GM23338 (cell line): Measurements from ENCODE around the gene MCU. TPM values are rescaled to one million over a fixed set of nuclear protein-coding genes. Genes with fewer than 3 reads are reported as not detected.

Source experiments
- ATAC-seq: fragments of 200-7000 bp; cut with Tn5 transposase; 3 replicates; pipeline ENCODE4 v1.9.1; 2020
- DNase-seq: peaks from one replicate; pipeline ENCODE4 v3.0.0-alpha.2; 2015; ENCODE audit warnings: low spot score
- H2AFZ ChIP-seq: fragments of 200-600 bp; sonication (generic); 2 replicates; pipeline ENCODE4 v1.8.0; 2016; ENCODE audit warnings: antibody characterized with exemption, mild to moderate bottlenecking, moderate library complexity
- H3F3A ChIP-seq: fragments of 200-600 bp; sonication (generic); replicated peaks from 2 replicates; pipeline ENCODE4 v1.8.0; 2017; ENCODE audit warnings: antibody characterized with exemption, mixed run types, low read depth
- H3K27ac ChIP-seq: fragments of 200-600 bp; sonication (generic); 2 replicates; pipeline ENCODE4 v1.6.1; 2016; ENCODE audit warnings: low read depth
- H3K27me3 ChIP-seq: fragments of 200-600 bp; sonication (generic); 2 replicates; pipeline ENCODE4 v1.8.0; 2016; ENCODE audit warnings: mild to moderate bottlenecking, mixed run types, moderate library complexity; ENCODE audit not compliant: insufficient read depth
- H3K36me3 ChIP-seq: fragments of 200-600 bp; sonication (generic); 2 replicates; pipeline ENCODE4 v1.8.0; 2016; ENCODE audit warnings: mild to moderate bottlenecking; ENCODE audit not compliant: insufficient read depth
- H3K4me1 ChIP-seq: fragments of 200-600 bp; sonication (generic); 2 replicates; pipeline ENCODE4 v1.8.0; 2016; ENCODE audit warnings: mild to moderate bottlenecking, moderate library complexity; ENCODE audit not compliant: insufficient read depth
- H3K4me2 ChIP-seq: fragments of 200-600 bp; sonication (generic); 2 replicates; pipeline ENCODE4 v1.7.1; 2017; ENCODE audit warnings: mixed run types
- H3K4me3 ChIP-seq: fragments of 200-600 bp; sonication (generic); 2 replicates; pipeline ENCODE4 v1.6.1; 2016; ENCODE audit warnings: mixed run types
- H3K79me2 ChIP-seq: fragments of 200-600 bp; sonication (generic); replicated peaks from 2 replicates; pipeline ENCODE4 v1.8.0; 2017; ENCODE audit warnings: mild to moderate bottlenecking; ENCODE audit not compliant: insufficient read depth
- H3K9me2 ChIP-seq: fragments of 200-600 bp; sonication (generic); 2 replicates; pipeline ENCODE4 v1.8.0; 2017; ENCODE audit not compliant: insufficient read depth
- H4K20me1 ChIP-seq: fragments of 200-600 bp; sonication (generic); replicated peaks from 2 replicates; pipeline ENCODE4 v1.8.0; 2017; ENCODE audit warnings: mild to moderate bottlenecking; ENCODE audit not compliant: insufficient read depth
- H3K27ac Mint-ChIP-seq: 2 replicates; pipeline ENCODE4 v1.8.0; 2020; ENCODE audit warnings: inconsistent platforms, mild to moderate bottlenecking, moderate library complexity, mixed read lengths
- H3K27me3 Mint-ChIP-seq: 3 replicates; pipeline ENCODE4 v1.8.0; 2022; ENCODE audit warnings: low read depth, mild to moderate bottlenecking, moderate library complexity, mixed read lengths, inconsistent platforms; ENCODE audit not compliant: insufficient read depth, poor library complexity
- H3K36me3 Mint-ChIP-seq: 3 replicates; pipeline ENCODE4 v1.8.0; 2021; ENCODE audit warnings: low read depth, mild to moderate bottlenecking, inconsistent platforms, moderate library complexity, mixed read lengths
- H3K4me1 Mint-ChIP-seq: 3 replicates; pipeline ENCODE4 v1.8.0; 2020; ENCODE audit warnings: mild to moderate bottlenecking, inconsistent platforms, mixed read lengths
- H3K4me3 Mint-ChIP-seq: 3 replicates; pipeline ENCODE4 v1.8.0; 2021; ENCODE audit warnings: moderate library complexity, mild to moderate bottlenecking, inconsistent platforms, mixed read lengths
- H3K9me3 Mint-ChIP-seq: 3 replicates; pipeline ENCODE4 v1.8.0; 2020; ENCODE audit warnings: moderate library complexity, mild to moderate bottlenecking, inconsistent platforms, mixed read lengths
- EZH2 ChIP-seq: fragments of 200-600 bp; sonication (generic); IDR thresholded peaks from one replicate; pipeline ENCODE4 v1.8.0; 2017; ENCODE audit warnings: antibody characterized with exemption, mild to moderate bottlenecking, low read depth; ENCODE audit not compliant: unreplicated experiment
- NANOG ChIP-seq: IDR thresholded peaks from 2 replicates; pipeline ENCODE4 v1.6.1; 2016; ENCODE audit warnings: antibody characterized with exemption, borderline replicate concordance
- STAT1 ChIP-seq: IDR thresholded peaks from one replicate; pipeline ENCODE4 v1.6.1; 2016; ENCODE audit warnings: antibody characterized with exemption; ENCODE audit not compliant: unreplicated experiment
- ZNF114 ChIP-seq: fragments of 250-450 bp; sonication (Bioruptor Pico); IDR thresholded peaks from 2 replicates; pipeline ENCODE4 v1.5.0; 2020; ENCODE audit warnings: mild to moderate bottlenecking, moderate library complexity
- polyA plus RNA-seq: library from polyadenylated mRNA; unstranded; fragments of >200 nt; fragmentation: Nextera tagmentation; extraction: Ambion mirVana; gene quantifications from 2 replicates; pipeline ENCODE4 v1.2.1, GENCODE V29; 2016
- total RNA-seq: library from RNA; depleted of rRNA; stranded (reverse); fragments of >200 nt; shearing (Covaris generic); gene quantifications from 2 replicates; pipeline ENCODE4 v1.2.3, GENCODE V29; 2014
- TF ChIP-seq, protein P1 (sequence below): fragments of 250-450 bp; sonication (Bioruptor Pico); IDR thresholded peaks from 2 replicates; pipeline ENCODE4 v1.5.0; 2020; ENCODE audit warnings: mild to moderate bottlenecking, moderate library complexity
- TF ChIP-seq, protein P2 (sequence below), 2 experiments: fragments of 200-600 bp in 1 of 2; sonication (generic) in 1 of 2; conservative IDR thresholded peaks; 2 replicates each; pipeline versions ENCODE4 v1.5.1 to v1.6.1; 2016 to 2017; ENCODE audit warnings: antibody characterized with exemption in 2 of 2, low read depth in 2 of 2, mild to moderate bottlenecking in 2 of 2, moderate library complexity in 1 of 2
- TF ChIP-seq, protein P3 (sequence below): IDR thresholded peaks from 2 replicates; pipeline ENCODE4 v1.6.1; 2016; ENCODE audit warnings: antibody characterized with exemption
- TF ChIP-seq, protein P4 (sequence below): IDR thresholded peaks from one replicate; pipeline ENCODE4 v1.6.1; 2018; ENCODE audit warnings: antibody characterized with exemption; ENCODE audit not compliant: unreplicated experiment

MCU gene
- total and polyA plus RNA-seq, 2 experiments from 2014 or later, result 41.8 to 68.2 TPM

DNA sequence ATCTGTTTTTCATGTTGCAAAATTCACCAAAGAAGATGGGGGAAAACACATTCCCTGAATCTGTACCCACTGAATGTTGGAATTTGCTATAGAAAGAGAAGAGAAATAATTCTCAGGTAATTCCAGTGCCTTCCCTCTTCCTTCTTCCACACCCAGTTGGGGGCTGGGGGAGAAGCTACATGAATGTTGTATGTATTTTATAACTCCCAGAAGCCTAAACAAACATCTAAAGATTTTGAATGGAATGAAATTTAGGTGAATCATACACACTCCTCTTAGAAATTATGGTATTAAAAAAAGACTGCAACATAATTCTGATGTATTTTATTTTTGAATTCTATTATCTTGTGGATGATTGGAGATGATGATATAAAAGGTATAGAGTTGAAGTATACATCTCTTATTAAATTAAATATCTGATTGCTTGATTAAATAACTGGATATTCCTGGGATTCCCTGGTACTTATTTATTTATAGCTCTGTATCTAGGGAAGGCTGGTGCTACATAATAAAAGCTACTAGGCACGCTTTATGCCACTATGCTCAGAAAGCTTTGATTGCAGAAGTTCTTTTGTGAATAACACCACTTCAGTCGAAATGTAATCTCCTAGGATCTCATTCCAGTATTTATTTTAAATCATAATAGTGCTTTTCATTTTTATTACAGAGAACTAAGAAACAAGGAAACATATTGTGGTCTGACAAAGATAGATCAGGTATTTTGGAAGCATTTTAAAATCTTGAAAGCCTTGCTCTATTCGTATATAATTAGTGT, 98.5 kb downstream of the MCU start:
- H3K4me1 ChIP-seq, result peaks cover 56% of the 10 kb centered on the region
- H3K9me2 ChIP-seq, result no peaks in the 10 kb centered on the region
- H2AFZ ChIP-seq, result no peak overlapping the region
- no peak overlapping the region for H3K4me3 ChIP-seq
- no peaks in the 10 kb centered on the region for H3K27me3 ChIP-seq
- DNase-seq (no peak), ATAC-seq (no peak)
- Mint-ChIP-seq H3K27ac (0 out of 2 replicates have a peak overlapping the region, but pooled peaks have one; percentile 17), H3K9me3 (no peaks in the 10 kb centered on the region), H3K4me1 (peaks cover 67% of the 10 kb centered on the region), H3K27me3 (no peaks in the 10 kb centered on the region), H3K36me3 (no peaks in the 10 kb centered on the region), H3K4me3 (no peak overlapping the region)
- TF ChIP-seq NANOG, result no peak
- TF ChIP-seq ZNF114, result no peak
- no peak for TF ChIP-seq EZH2
- TF ChIP-seq, protein P1, sequence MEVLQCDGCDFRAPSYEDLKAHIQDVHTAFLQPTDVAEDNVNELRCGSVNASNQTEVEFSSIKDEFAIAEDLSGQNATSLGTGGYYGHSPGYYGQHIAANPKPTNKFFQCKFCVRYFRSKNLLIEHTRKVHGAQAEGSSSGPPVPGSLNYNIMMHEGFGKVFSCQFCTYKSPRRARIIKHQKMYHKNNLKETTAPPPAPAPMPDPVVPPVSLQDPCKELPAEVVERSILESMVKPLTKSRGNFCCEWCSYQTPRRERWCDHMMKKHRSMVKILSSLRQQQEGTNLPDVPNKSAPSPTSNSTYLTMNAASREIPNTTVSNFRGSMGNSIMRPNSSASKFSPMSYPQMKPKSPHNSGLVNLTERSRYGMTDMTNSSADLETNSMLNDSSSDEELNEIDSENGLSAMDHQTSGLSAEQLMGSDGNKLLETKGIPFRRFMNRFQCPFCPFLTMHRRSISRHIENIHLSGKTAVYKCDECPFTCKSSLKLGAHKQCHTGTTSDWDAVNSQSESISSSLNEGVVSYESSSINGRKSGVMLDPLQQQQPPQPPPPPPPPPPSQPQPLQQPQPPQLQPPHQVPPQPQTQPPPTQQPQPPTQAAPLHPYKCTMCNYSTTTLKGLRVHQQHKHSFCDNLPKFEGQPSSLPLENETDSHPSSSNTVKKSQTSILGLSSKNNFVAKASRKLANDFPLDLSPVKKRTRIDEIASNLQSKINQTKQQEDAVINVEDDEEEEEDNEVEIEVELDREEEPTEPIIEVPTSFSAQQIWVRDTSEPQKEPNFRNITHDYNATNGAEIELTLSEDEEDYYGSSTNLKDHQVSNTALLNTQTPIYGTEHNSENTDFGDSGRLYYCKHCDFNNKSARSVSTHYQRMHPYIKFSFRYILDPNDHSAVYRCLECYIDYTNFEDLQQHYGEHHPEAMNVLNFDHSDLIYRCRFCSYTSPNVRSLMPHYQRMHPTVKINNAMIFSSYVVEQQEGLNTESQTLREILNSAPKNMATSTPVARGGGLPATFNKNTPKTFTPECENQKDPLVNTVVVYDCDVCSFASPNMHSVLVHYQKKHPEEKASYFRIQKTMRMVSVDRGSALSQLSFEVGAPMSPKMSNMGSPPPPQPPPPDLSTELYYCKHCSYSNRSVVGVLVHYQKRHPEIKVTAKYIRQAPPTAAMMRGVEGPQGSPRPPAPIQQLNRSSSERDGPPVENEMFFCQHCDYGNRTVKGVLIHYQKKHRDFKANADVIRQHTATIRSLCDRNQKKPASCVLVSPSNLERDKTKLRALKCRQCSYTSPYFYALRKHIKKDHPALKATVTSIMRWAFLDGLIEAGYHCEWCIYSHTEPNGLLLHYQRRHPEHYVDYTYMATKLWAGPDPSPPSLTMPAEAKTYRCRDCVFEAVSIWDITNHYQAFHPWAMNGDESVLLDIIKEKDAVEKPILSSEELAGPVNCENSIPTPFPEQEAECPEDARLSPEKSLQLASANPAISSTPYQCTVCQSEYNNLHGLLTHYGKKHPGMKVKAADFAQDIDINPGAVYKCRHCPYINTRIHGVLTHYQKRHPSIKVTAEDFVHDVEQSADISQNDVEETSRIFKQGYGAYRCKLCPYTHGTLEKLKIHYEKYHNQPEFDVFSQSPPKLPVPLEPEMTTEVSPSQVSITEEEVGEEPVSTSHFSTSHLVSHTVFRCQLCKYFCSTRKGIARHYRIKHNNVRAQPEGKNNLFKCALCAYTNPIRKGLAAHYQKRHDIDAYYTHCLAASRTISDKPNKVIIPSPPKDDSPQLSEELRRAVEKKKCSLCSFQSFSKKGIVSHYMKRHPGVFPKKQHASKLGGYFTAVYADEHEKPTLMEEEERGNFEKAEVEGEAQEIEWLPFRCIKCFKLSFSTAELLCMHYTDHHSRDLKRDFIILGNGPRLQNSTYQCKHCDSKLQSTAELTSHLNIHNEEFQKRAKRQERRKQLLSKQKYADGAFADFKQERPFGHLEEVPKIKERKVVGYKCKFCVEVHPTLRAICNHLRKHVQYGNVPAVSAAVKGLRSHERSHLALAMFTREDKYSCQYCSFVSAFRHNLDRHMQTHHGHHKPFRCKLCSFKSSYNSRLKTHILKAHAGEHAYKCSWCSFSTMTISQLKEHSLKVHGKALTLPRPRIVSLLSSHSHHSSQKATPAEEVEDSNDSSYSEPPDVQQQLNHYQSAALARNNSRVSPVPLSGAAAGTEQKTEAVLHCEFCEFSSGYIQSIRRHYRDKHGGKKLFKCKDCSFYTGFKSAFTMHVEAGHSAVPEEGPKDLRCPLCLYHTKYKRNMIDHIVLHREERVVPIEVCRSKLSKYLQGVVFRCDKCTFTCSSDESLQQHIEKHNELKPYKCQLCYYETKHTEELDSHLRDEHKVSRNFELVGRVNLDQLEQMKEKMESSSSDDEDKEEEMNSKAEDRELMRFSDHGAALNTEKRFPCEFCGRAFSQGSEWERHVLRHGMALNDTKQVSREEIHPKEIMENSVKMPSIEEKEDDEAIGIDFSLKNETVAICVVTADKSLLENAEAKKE (CRISPR knock-in tag), result no peak
- no peak overlapping the region; the same call in 1 of the 2 replicates for H3K4me2 ChIP-seq
- H3K79me2 ChIP-seq, result peaks cover 63% of the 10 kb centered on the region
- no peak overlapping the region for H3K27ac ChIP-seq
- no peaks in the 10 kb centered on the region for H3F3A ChIP-seq
- H3K36me3 ChIP-seq, result no peaks in the 10 kb centered on the region
- H4K20me1 ChIP-seq, result no peaks in the 10 kb centered on the region

DNA sequence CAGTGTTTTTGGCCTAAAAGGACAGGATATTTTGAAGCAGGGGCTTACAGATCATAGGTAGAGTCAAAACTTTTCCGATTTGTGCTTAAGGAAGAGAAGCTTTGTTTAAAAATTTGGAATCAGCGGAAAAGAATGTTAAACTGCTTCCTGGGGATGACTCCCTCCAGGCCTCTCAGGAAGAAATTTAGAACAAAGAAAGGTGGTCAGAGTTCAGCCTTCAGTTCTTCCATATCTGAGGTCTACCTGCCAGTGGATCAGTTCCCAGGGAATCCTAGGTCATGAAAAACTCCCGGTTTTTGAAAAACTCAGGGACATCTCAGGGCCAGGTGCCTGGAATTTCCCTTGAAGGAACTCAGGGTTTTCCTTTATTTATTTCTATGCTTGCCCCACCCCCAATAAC, 100.3 kb downstream of the MCU start:
- H3K9me3 Mint-ChIP-seq, result no peaks in the 10 kb centered on the region
- Histone ChIP-seq H3K27me3 (no peaks in the 10 kb centered on the region), H3K4me3 (no peak overlapping the region), H3K4me2 (peak overlapping the region; percentile 19), H2AFZ (no peak overlapping the region), H4K20me1 (no peaks in the 10 kb centered on the region), H3K79me2 (peaks cover 56% of the 10 kb centered on the region), H3F3A (no peaks in the 10 kb centered on the region), H3K9me2 (no peaks in the 10 kb centered on the region), H3K36me3 (no peaks in the 10 kb centered on the region), H3K4me1 (peaks cover 51% of the 10 kb centered on the region), H3K27ac (peak overlapping the region; percentile 92)
- H3K36me3 Mint-ChIP-seq, result no peaks in the 10 kb centered on the region
- H3K27me3 Mint-ChIP-seq, result no peaks in the 10 kb centered on the region
- peak overlapping the region; percentile 94 for H3K27ac Mint-ChIP-seq
- H3K4me1 Mint-ChIP-seq, result peaks cover 57% of the 10 kb centered on the region
- ATAC-seq (peak; percentile 52), DNase-seq (peak; percentile 57)
- peak overlapping the region; percentile 54 for H3K4me3 Mint-ChIP-seq
- TF ChIP-seq, protein P2, sequence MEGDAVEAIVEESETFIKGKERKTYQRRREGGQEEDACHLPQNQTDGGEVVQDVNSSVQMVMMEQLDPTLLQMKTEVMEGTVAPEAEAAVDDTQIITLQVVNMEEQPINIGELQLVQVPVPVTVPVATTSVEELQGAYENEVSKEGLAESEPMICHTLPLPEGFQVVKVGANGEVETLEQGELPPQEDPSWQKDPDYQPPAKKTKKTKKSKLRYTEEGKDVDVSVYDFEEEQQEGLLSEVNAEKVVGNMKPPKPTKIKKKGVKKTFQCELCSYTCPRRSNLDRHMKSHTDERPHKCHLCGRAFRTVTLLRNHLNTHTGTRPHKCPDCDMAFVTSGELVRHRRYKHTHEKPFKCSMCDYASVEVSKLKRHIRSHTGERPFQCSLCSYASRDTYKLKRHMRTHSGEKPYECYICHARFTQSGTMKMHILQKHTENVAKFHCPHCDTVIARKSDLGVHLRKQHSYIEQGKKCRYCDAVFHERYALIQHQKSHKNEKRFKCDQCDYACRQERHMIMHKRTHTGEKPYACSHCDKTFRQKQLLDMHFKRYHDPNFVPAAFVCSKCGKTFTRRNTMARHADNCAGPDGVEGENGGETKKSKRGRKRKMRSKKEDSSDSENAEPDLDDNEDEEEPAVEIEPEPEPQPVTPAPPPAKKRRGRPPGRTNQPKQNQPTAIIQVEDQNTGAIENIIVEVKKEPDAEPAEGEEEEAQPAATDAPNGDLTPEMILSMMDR (conservative IDR thresholded peaks at IDR 0.05; ENCODE audit: low read depth in 2 of 2), result no peak
- TF ChIP-seq STAT1, result no peak
- TF ChIP-seq, protein P3, sequence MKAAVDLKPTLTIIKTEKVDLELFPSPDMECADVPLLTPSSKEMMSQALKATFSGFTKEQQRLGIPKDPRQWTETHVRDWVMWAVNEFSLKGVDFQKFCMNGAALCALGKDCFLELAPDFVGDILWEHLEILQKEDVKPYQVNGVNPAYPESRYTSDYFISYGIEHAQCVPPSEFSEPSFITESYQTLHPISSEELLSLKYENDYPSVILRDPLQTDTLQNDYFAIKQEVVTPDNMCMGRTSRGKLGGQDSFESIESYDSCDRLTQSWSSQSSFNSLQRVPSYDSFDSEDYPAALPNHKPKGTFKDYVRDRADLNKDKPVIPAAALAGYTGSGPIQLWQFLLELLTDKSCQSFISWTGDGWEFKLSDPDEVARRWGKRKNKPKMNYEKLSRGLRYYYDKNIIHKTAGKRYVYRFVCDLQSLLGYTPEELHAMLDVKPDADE, result no peak
- TF ChIP-seq, protein P4, sequence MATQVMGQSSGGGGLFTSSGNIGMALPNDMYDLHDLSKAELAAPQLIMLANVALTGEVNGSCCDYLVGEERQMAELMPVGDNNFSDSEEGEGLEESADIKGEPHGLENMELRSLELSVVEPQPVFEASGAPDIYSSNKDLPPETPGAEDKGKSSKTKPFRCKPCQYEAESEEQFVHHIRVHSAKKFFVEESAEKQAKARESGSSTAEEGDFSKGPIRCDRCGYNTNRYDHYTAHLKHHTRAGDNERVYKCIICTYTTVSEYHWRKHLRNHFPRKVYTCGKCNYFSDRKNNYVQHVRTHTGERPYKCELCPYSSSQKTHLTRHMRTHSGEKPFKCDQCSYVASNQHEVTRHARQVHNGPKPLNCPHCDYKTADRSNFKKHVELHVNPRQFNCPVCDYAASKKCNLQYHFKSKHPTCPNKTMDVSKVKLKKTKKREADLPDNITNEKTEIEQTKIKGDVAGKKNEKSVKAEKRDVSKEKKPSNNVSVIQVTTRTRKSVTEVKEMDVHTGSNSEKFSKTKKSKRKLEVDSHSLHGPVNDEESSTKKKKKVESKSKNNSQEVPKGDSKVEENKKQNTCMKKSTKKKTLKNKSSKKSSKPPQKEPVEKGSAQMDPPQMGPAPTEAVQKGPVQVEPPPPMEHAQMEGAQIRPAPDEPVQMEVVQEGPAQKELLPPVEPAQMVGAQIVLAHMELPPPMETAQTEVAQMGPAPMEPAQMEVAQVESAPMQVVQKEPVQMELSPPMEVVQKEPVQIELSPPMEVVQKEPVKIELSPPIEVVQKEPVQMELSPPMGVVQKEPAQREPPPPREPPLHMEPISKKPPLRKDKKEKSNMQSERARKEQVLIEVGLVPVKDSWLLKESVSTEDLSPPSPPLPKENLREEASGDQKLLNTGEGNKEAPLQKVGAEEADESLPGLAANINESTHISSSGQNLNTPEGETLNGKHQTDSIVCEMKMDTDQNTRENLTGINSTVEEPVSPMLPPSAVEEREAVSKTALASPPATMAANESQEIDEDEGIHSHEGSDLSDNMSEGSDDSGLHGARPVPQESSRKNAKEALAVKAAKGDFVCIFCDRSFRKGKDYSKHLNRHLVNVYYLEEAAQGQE, result no peak
